Panc1 (cell line): Measurements from ENCODE around the gene BACH2. TPM values are rescaled to one million over a fixed set of nuclear protein-coding genes. Genes with fewer than 3 reads are reported as not detected.

Source experiments
- ATAC-seq: fragments of 200-7000 bp; cut with Tn5 transposase; 2 replicates; pipeline ENCODE4 v1.9.1; 2020; ENCODE audit warnings: mild to moderate bottlenecking, moderate library complexity
- BruUV-seq: library from RNA; stranded (reverse); fragments of 400-500 nt; replicated peaks from 2 replicates; lab custom pipeline; 2021; lab: Mats Ljungman, UMichigan
- CTCF ChIA-PET: fragments of 300-600 bp; sonication (Branson Sonifier 250); formaldehyde crosslinking; loops from one replicate; lab custom pipeline; 2022; ENCODE audit warnings: antibody characterized with exemption; lab: Charles Lee
- POLR2A ChIA-PET: fragments of 300-600 bp; sonication (Branson Sonifier 250); formaldehyde crosslinking; loops from one replicate; lab custom pipeline; 2022; ENCODE audit warnings: antibody characterized with exemption; lab: Charles Lee
- DNase-seq: peaks from one replicate; pipeline ENCODE4 v3.0.0-alpha.2; 2010; ENCODE audit warnings: low read depth, low spot score
- H3K27ac ChIP-seq: 2 replicates; pipeline ENCODE4 v1.5.1; 2011; ENCODE audit warnings: mild to moderate bottlenecking, low read length, inconsistent platforms
- H3K27me3 ChIP-seq: fragments of 200-500 bp; sonication (Bioruptor generic); 2 replicates; pipeline ENCODE4 v1.6.0; 2014; ENCODE audit warnings: low read length, inconsistent platforms; ENCODE audit not compliant: control insufficient read depth, insufficient read depth
- H3K36me3 ChIP-seq: fragments of 200-500 bp; sonication (Bioruptor generic); 2 replicates; pipeline ENCODE4 v1.5.1; 2014; ENCODE audit warnings: inconsistent platforms, mild to moderate bottlenecking, low read length, moderate library complexity; ENCODE audit not compliant: control insufficient read depth, insufficient read depth
- H3K4me1 ChIP-seq: 2 replicates; pipeline ENCODE4 v1.5.1; 2011; ENCODE audit warnings: inconsistent platforms, mild to moderate bottlenecking, low read length, moderate library complexity; ENCODE audit not compliant: control insufficient read depth, insufficient read depth
- H3K4me3 ChIP-seq, 2 experiments: 2 replicates each; pipeline ENCODE4 v1.5.1; 2011 to 2012; ENCODE audit warnings: low read depth in 2 of 2, low read length in 2 of 2, mild to moderate bottlenecking in 2 of 2, inconsistent platforms in 1 of 2, moderate library complexity in 1 of 2
- H3K9me3 ChIP-seq: fragments of 200-500 bp; sonication (Bioruptor generic); 2 replicates; pipeline ENCODE4 v1.5.1; 2014; ENCODE audit warnings: low read depth, mild to moderate bottlenecking, inconsistent platforms, low read length, moderate library complexity; ENCODE audit not compliant: control insufficient read depth, insufficient read depth
- CTCF ChIP-seq: fragments of 450-650 bp; IDR thresholded peaks from 2 replicates; pipeline ENCODE4 v1.5.1; 2017; ENCODE audit warnings: mild to moderate bottlenecking
- POLR2AphosphoS5 ChIP-seq: IDR thresholded peaks from 2 replicates; pipeline ENCODE4 v1.6.1; 2012; ENCODE audit warnings: mild to moderate bottlenecking, low read depth, low read length, moderate library complexity
- REST ChIP-seq, 2 experiments: IDR thresholded peaks; 2 replicates each; pipeline ENCODE4 v1.6.1; 2011 to 2012; ENCODE audit warnings: low read depth in 2 of 2, control low read depth in 1 of 2, low read length in 1 of 2, mild to moderate bottlenecking in 1 of 2, moderate library complexity in 1 of 2; ENCODE audit not compliant: insufficient read depth in 1 of 2
- SIN3A ChIP-seq: IDR thresholded peaks from 2 replicates; pipeline ENCODE4 v1.6.1; 2012; ENCODE audit warnings: low read depth, mild to moderate bottlenecking, low read length, moderate library complexity, borderline replicate concordance; ENCODE audit not compliant: insufficient read depth
- TCF7L2 ChIP-seq: IDR thresholded peaks from 2 replicates; pipeline ENCODE4 v1.6.1; 2011; ENCODE audit warnings: mild to moderate bottlenecking, low read depth, low read length, inconsistent platforms
- in situ Hi-C: cut with HindIII; loops from 2 replicates; pipeline ENCODE4 v1.10.0; 2016; ENCODE audit warnings: low sequenced_read_pairs, low pct_unique_long_range_greater_than_20kb
- intact Hi-C: fragments of 100-400 bp; cut with micrococcal nuclease; formaldehyde crosslinking; loops from one replicate; pipeline ENCODE4 v1.10.0; 2022; ENCODE audit not compliant: unreplicated experiment
- total RNA-seq: library from RNA; stranded (reverse); gene quantifications from one replicate; pipeline ENCODE4 v1.2.1, GENCODE V29; 2021; ENCODE audit not compliant: unreplicated experiment

Gene BACH2
- total RNA-seq, 1 experiment from 2014 or later = 1.6 TPM

GRCh38 chr6:90105506-90106170, 191.0 kb downstream of the BACH2 start:
- Histone ChIP-seq H3K9me3 (no peaks in the 10 kb centered on the region), H3K36me3 (no peaks in the 10 kb centered on the region), H3K27ac (no peak overlapping the region), H3K27me3 (no peaks in the 10 kb centered on the region), H3K4me3 (no peak overlapping the region), H3K4me1 (no peaks in the 10 kb centered on the region)
- DNase-seq (no peak), ATAC-seq (no peak)
- intact Hi-C loops = no loop called here
- BruUV-seq = no TSS peak
- in situ Hi-C loops = no loop called here
- TF ChIP-seq REST (IDR thresholded peaks at IDR 0.05; ENCODE audit: insufficient read depth in 1 of 2, low read depth in 2 of 2, low read length in 1 of 2) (no peak), POLR2AphosphoS5 (no peak), TCF7L2 (no peak), SIN3A (no peak), CTCF (no peak)
- ChIA-PET CTCF (no interaction called here), POLR2A (no interaction called here)

GRCh38 chr6:90103056-90103800, 193.4 kb downstream of the BACH2 start:
- no TSS peak for BruUV-seq
- no peaks in the 10 kb centered on the region for H3K27me3 ChIP-seq
- no peak for DNase-seq
- no peaks in the 10 kb centered on the region for H3K4me1 ChIP-seq
- no peak overlapping the region for H3K4me3 ChIP-seq
- CTCF ChIA-PET = no interaction called here
- ATAC-seq = no peak
- TF ChIP-seq CTCF (no peak), TCF7L2 (no peak), POLR2AphosphoS5 (no peak), SIN3A (no peak), REST (IDR thresholded peaks at IDR 0.05; ENCODE audit: insufficient read depth in 1 of 2, low read depth in 2 of 2, low read length in 1 of 2) (no peak)
- no peaks in the 10 kb centered on the region for H3K36me3 ChIP-seq
- intact Hi-C loops = no loop called here
- H3K9me3 ChIP-seq = no peaks in the 10 kb centered on the region
- POLR2A ChIA-PET = no interaction called here
- no peak overlapping the region for H3K27ac ChIP-seq
- in situ Hi-C loops = no loop called here
